Amniotic epithelial cell (primary cell): ENCODE data around the gene DLG1.

Source experiments
- DNase-seq: peaks from one replicate; pipeline ENCODE4 v3.0.0-alpha.2; 2010; ENCODE audit warnings: low read depth

Gene DLG1

DNA sequence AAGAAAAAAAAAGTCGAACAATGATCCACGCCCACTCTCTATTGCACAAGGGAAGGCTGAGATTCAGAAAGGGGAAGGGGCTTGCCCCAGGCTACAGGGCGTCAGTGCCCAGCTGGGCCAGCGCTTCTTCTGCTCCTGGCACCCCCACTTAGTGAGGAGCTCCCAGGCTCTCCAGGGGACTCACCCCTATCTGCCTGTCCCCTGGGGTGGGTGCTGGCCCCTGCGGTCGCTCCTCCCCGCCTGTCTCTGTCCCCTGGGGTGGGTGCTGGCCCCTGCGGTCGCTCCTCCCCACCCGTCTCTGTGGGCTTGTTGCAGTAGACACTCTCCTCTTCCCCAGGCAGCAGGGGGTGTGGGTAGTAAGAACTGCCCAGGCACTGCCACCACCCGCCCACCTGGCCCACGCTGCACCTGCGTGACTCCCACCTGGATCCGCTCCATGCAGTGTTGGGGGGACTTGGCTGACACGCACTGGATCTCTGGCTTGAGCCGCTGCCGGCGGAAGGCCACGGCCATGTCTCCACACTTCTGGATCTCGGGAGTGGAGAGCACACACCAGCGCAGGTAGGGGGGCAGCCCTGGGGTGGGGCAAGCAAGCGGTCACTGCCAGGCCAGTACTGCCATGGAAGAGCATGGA, 283.4 kb downstream of the DLG1 start:
- DNase-seq: no peak

DNA sequence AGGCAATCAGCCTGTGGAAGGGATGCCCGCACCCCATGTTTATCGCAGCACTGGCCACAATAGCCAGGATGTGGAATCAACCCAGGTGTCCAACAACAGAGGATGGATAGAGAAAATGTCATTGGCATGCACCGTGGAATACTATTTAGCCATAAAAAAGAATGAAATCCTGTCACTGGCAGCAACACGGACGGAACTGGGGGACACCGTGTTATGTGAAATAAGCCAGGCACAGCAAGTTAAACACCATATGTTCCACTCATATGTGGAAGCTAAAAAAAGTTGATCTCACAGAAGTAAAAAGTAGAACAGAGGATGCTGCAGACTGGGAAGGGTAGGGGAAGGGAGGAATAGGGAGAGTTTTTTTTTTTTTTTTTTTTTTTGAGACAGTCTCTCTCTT, 284.4 kb downstream of the DLG1 start:
- no peak for DNase-seq

DNA sequence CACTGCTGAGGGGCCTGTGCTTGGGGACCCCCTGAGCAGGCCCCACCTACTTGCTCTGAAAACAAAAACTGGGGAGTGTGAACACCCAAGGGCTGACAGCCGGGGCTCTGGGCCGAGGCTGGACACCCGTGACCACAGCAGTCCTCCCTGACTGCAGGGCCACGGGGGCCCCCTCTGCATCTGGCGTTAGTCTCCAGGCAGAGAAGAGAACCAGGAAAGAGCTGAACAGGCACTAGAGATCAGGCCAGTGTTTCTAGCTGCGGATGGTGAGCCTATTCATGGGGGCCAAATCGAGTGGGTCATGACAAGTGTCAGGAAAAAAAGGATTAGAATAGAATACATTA, 285.9 kb downstream of the DLG1 start:
- DNase-seq: no peak

DNA sequence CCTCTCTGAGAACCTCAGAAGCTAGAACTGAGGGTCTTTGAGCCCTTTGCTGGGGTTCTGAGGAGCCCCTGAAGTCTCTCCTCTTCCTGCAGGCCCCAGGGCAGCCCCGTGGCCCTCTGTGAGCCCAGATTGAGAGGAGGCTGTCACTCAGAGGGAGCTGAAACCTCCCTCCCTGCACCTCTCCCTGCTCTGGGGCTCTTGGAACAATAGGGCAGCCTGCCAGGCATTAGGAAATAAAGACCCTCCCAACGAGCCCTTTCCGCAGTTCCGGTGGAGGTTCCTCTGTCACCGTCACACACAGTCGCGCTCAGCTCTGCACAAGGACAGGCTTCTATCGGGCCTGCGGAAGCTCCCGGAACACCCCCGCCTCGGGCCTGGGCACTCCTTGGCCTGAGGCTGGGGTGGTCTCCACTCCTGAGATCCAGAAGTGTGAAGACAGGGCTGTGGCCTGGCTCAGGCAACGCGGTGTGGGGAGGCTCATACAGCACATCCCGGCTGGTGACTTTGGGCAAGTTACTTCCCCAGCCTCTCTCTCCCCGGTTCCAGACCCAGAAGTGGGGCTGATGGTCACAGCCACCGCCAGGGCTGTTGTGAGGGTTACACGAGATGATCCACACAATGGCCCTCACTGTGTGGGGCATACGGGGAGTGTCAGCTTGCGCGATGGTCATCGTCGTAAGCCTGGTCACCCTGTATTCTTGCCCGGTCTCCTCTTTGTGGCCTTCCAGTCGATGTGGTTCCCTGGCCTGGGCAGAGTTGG, 286.5 kb downstream of the DLG1 start:
- no peak for DNase-seq

DNA sequence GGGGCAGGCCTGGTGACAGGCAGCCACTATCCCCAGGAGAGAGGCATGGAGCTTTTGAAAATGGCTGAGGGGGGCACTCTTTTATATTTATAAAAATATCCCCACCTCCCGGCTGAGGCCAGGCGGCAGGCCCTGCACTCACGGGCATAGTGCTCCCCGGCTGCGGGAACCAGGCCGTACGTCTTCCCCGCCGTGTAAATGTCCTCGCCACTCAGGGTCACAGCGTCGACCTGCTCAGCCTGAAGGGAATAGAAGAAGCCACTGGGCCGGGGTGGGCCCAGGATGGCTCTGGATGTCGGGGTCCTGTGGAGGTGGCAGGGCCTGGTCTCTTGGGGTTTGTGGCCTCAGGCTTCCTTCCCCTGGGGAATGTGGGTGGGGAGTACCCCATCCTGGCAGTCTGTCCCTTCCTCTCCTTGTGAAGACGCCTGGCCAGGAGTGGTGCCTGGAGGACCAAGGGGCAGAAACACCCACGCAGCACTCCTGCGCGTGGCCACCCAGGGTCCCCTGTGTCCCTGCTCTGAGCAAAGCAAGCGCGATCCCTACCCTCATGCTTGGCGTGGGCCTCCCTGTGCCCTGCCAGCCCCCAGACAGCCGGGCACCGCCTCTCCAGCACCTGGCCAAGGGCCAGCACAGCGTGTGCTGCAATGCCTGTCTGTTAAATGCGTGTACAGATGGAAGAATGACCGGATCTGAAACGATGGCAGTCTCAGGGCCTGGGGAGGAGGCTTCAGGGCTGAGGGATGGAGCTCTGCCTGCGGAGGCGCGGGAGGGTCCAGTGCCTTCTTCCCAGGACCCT, 287.7 kb downstream of the DLG1 start:
- DNase-seq: no peak

DNA sequence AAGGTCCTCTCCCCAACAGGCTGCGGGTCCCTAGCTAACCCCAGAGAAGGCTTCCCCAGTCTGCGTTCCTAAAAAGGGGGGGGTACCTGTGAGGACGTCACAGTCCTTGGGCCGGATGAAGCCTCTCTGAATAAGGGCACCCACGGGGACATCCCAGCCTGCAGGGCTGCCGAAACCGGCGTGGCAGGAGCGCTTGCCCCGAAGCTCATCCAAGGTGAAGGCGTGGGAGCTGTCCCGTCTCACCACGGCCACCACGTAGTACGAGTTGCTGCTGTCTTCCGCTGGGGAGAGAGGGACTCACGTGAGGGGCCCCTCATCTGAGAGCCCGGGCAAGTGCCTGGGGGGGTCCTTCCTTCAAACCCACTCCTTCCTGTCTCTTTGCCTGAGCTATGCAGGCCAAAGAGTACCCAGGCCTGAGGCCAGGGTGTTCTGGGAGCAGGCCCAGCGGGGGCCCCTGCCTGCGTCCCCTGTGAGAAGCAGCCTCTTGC, 288.8 kb downstream of the DLG1 start:
- no peak for DNase-seq

DNA sequence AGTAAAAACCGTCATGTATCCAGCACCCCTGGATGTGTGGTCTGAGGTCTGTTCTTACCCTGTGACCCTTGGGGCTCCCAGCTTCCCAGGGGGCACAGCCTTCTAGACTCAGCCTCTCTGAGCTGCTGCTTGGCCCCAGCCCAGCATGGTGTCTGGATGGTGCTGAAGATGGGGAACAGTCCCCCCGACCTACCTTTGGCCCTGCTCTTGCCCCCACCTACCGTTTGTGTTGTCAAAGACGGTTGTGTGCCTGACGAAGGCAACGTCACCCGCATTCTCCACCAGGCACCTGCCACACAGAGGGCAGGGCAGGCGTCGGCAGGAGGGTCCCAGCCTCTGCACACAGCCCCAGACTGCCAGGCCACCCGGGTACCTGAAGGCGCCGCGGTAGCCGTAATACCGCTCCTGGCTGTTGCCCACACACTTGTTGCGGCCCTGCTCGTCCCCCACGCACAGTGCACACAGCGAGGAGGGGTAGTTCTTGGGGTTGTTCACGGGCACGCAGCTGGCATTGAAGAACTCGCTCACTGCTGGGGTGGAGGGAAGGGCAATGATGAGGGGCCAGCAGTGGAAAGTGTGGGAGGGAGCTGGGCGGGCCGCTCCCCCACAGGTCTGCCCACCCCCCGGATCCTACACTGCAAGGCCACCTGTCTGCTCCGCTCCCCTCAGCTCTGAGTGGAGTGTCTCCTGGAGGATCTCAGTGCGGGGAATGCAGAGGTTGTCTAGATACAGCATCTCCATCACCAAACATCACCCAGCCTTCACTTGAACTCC, 289.8 kb downstream of the DLG1 start:
- no peak for DNase-seq

DNA sequence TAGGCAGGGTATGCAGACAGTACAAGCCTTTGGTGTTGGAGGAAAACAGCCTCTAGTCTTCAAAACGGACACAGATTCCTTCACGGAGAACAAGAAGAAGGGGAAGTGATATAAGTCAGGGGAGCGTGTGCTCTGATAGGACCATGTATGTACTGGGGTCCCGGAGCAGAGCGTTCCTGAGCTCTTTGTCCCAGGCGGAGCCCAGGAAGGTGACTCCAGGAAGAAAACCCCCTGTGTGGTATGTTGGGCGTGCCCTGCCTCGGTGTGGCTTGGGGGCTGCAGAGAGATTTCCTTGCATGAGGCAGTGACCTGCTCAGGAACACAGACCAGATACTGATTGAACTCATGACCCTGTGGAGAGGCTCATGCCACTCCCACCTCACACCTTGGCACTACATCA, 290.5 kb downstream of the DLG1 start:
- no peak for DNase-seq

DNA sequence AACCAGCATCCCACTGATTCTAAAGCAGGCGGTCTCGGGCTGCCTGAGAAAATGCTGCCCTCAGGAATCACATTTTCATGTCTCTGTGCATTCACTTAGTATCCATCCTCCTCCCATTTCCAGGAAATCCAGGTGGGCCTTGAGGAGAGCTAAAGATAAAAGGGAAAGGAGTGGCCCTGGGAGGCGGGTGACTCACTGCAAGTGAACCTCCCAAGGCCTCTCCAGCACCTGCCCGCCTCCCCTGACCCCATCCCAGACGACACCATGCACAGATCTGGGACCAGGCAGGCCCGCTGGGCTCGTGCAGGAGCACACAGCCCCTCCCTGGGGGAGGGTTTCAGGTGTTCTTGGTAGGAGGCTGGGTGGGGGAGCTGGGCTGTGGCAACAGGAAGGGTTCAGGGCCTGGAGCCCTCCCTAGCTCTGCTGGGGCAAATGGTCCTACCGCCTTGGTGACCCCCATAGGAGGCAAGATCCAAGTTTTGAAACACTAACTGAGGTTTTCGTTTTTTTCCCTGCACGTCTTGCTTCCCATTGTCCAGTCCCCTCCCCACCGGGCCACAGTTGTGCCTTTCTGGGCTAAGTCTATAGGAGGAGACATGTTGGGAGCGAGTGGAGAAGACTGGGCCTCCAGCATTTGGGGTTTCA, 291.0 kb downstream of the DLG1 start:
- no peak for DNase-seq

DNA sequence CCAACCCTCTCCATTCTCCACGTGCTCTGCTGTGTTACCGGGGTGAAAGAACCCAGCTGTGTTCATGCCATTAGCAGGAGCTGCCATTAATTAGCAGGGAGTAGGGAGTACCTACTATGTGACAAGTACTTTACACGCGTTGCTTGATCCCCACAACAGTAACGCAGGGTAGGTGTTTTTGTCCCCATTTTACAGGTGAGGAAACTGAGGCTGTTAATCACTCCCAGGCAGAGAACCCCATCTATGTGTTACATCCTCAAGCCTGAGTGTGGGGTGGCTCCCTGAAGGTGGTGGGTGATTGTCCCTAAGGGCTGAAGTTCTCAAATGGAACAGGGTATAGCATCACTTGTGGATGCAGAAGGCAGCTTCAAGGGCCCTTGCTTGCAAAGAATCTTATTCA, 291.6 kb downstream of the DLG1 start:
- no peak for DNase-seq

DNA sequence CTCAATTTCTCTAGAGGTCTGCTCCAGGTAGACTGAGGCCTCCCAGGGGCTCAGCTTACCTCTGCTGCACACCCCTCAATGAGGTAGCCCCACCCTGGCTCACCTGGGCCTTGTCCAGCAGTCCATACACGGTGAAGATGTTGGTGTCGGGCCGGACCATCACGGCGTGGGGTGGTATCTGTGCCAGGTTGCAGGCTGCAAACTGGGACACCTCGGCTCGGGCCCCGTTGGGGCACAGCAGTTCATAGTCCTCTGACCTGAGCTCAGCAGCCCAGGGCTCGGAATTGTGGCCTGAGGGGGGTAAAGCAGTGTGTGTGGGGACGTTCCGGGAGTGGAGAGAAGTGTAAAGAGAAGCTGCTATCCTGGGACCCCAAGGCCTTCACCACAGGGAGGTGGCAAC, 292.0 kb downstream of the DLG1 start:
- DNase-seq: no peak

DNA sequence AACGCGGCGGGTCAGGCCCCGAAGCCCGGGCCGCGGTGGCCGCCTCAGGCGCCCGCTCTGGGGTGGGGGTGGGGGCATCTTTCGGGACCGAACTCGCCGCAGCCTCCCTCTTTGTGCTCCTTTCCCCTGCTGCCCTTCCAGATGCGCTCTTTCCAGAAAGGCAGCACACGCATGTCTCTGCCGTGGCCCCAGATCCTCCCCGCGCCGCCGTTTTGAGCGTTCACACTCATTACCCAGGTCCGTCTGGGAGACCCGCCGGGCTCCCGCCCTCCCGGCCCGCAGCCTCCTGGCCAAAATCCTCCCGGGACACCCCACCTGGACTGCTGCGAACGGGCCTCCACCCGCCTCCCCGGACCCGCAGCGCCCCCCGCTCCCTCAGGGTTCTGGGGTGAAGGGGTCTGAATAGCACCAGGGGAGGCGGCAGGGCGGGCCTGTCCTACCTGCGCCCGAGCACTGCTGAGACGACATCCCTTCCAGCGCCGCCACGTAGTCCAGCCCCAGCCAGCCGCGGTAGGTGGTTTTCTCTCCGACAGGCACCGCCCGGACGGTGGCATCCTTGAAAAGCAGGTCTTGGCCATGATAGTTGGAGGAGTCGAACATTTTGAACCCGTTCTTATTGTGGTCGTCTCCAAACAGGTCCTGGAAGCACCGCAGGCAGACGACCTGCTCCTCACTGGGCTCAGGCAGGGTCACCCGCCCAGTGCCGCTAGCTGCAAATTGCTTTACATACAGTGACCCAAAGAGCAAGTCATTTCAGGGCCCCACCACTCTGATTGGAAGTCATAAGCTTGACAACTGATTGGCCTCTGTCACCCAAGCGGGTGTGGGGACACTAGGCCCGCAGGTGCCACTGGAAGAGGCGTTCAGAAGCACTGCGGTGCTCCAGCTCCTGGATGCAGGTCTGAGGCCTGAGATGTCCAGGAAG, 294.7 kb downstream of the DLG1 start:
- DNase-seq: no peak

DNA sequence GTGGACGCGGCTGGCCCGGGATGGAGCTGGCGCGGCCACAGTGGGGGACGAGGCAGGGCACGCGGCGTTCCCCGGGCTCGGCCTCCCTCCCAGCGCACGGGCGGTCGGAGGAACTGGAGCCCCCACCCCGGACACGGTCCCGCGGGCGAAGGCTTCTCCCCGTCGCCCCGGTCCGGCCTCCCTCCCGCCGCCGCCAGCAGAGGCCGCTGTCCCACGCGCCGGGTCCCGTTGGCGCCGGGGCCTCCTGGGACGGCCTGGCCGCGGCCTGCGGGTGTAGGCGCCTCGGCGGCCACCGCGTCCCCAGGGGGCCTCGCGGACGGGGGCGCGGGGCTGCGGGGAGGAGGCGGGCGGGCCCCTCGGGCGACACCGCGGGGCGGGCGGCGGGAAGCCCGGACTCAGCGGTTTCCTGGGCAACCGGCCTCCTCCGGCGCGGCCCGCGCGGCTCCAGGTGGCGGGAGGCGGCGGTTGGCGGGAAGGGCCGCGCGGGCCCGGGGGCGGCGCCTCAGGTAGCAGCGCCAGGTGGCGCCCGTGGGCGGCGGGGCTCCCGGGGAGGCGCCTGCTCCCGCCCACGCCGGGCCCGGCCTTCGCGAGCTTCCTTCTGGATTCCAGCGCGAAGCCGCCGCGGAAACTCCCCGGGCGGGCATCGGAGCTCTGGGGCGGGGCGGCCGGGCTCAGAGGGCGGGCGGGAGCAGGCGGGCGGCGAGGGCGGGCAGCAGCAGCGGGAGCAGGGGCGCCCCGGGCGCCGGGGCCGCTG, 295.5 kb downstream of the DLG1 start:
- peak; percentile 62 for DNase-seq

DNA sequence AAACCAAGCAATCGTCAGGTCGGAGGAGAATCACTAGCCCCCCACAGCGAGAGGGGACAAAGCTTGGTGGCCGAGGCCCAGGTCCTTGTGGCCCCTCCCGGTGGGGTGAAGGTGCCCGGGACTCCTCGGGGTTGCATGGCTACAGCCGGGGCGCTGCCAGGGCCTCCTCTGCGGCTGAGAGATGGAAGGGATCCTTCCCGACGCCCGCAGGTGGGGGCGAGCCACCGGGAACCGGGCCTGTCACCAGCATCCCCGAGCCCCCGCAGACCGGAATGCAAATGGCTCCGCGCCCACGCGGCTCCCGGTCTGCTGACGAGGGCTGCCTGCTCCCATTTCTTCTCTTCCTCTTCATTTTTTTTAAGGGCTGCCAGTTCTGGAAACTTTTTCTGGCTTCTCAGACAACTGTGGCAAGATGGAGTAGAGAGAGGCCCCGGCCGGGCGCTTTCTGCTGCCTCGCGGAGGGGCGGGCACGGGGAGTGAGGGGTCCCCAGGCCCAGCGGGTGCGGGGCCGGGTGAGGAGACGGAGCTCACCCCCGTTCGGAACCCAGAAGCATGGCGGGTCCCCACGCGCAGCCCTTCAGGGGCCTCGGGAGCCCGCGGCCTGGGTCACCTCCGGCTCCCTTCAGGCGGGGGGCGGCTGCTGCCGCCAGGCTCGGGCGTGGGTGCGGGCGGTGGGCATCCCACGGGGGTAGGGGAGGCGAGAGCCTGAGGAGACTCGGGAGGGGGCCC, 296.3 kb downstream of the DLG1 start:
- peak; percentile 41 for DNase-seq

DNA sequence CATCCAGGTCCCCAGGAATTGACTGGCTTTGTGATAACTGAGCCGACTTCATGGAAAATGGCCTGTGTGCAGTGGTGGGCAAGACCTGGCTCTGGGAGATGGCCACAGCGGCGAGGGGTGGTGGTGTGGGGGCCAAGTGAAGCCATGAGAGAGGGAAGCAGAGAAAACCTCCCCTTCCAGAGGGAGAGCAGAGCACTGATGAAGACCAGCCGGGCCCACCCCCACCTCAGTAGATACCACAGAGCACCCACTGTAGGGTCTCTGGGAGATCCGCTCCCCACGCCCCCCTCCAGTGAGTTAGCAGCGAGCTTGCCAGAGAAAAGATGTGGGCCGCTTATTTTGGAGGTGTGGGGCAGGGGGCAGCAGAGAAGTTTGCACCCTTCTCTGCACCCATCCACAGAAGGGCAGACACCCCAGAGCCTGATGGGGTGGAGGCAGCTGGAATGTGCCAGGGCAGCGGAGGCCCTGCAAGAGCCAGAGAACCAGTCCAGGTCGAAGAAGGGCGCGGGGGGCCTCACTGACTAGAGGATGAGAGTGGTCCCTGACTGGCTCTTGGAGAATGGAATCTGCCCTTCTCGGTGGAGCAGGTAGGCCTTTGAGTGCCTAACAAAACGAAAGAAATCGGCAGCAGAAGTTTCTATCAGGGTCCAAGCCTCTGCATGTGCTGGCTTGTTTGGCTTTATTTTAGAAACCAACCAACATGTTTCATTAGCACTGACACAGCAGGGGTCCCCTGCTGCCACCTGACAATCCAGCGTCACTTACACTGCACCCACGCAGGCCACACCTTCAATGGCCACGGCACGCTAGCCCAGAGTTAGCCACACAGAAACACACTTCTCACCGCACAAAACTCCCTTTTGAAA, 297.1 kb downstream of the DLG1 start:
- DNase-seq: no peak

DNA sequence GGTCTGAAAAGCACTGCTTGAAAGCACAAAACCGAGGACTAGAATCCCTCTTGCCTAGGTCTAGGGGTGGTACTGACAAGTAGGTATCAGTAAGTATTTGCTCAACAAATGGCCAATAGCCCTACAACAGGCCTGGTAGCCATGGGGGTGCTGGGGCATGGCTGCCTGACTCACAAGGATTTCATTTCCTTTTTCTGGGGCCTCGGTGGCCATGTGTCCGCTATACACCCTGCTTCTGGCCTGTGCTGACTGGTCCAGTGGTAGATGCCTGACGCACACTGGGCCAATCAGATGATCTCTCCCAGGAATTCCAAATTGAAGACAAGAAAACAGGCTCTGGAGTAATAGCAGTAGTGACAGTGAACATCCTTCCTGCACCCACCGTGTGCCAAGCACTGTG, 298.2 kb downstream of the DLG1 start:
- no peak for DNase-seq

DNA sequence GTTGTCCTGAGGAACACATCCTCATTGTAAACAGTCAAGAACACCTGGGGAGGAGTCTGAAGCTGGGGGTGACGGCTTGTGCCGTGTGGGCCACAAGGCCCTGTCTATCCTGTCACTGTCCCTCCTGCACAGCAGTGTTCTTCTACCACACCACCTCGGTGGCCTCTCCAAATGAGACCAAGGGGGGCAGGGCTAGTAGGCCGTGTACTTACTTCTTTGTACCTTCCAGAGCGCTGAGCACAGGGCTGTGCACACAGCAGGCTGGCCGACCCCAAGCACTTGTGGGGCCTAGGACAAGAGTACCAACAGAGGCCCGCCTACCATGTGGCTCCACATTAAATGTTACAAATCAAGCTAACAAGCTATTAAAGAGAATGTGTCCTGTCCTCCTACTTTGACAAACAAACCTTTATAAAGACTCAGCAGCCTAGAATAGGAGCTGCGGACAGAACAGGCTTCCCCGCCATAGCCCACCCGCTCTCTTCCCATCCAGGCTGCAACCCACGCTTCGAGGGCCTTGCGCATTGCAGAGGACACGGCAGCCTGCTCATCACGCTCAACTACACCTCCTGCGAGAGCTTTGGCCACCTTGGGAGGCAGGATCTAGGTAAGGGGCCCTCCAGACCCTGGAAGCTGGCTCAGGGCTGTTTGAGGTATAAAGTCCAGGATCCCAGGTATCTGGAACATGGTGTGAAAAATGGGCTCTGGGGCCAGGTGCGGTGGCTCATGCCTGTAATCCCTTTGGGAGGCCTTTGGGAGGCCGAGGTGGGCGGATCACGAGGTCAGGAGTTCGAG, 299.2 kb downstream of the DLG1 start:
- DNase-seq: no peak
